ENCODE data around the gene PTPN13. TPM values are rescaled to one million over a fixed set of nuclear protein-coding genes. Genes with fewer than 3 reads are reported as not detected.

Gene PTPN13, protein sequence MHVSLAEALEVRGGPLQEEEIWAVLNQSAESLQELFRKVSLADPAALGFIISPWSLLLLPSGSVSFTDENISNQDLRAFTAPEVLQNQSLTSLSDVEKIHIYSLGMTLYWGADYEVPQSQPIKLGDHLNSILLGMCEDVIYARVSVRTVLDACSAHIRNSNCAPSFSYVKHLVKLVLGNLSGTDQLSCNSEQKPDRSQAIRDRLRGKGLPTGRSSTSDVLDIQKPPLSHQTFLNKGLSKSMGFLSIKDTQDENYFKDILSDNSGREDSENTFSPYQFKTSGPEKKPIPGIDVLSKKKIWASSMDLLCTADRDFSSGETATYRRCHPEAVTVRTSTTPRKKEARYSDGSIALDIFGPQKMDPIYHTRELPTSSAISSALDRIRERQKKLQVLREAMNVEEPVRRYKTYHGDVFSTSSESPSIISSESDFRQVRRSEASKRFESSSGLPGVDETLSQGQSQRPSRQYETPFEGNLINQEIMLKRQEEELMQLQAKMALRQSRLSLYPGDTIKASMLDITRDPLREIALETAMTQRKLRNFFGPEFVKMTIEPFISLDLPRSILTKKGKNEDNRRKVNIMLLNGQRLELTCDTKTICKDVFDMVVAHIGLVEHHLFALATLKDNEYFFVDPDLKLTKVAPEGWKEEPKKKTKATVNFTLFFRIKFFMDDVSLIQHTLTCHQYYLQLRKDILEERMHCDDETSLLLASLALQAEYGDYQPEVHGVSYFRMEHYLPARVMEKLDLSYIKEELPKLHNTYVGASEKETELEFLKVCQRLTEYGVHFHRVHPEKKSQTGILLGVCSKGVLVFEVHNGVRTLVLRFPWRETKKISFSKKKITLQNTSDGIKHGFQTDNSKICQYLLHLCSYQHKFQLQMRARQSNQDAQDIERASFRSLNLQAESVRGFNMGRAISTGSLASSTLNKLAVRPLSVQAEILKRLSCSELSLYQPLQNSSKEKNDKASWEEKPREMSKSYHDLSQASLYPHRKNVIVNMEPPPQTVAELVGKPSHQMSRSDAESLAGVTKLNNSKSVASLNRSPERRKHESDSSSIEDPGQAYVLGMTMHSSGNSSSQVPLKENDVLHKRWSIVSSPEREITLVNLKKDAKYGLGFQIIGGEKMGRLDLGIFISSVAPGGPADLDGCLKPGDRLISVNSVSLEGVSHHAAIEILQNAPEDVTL (N-terminal part only)
- not detected for polyA plus RNA-seq

GRCh38 chr4:86593688-86594558 lies at the start of gene PTPN13:
TSS of gene PTPN13 (plus strand) at chr4:86594315. CDS start at chr4:86635257, 40,942 bp downstream.
- Mint-ChIP-seq H3K4me3 (peak within 1 kb of the TSS; percentile 25 to 94 (median 72)), H3K4me1 (peaks cover 7 to 14% (median 9%) of the 10 kb centered on the region in 3 donors), H3K9me3 (peaks cover 0 to 2% (median 0%) of the 10 kb centered on the region in 3 donors), H3K27ac (peak within 1 kb of the TSS in 1 of 3 donors; percentile 59), H3K36me3 (no peaks in the 10 kb centered on the region), H3K27me3 (peaks cover 31% of the 10 kb centered on the region)

- no peaks in the 10 kb centered on the region for H3K4me1 Mint-ChIP-seq
- H3K36me3 Mint-ChIP-seq, result no peaks in the 10 kb centered on the region
- no peak overlapping the region for H3K27ac Mint-ChIP-seq
- H3K27me3 Mint-ChIP-seq, result peaks cover 5% of the 10 kb centered on the region
- H3K9me3 Mint-ChIP-seq, result no peaks in the 10 kb centered on the region
- H3K4me3 Mint-ChIP-seq, result no peak overlapping the region
These were observed 47.0 kb upstream of the PTPN13 start for GRCh38 chr4:86547140-86547539.

DNA sequence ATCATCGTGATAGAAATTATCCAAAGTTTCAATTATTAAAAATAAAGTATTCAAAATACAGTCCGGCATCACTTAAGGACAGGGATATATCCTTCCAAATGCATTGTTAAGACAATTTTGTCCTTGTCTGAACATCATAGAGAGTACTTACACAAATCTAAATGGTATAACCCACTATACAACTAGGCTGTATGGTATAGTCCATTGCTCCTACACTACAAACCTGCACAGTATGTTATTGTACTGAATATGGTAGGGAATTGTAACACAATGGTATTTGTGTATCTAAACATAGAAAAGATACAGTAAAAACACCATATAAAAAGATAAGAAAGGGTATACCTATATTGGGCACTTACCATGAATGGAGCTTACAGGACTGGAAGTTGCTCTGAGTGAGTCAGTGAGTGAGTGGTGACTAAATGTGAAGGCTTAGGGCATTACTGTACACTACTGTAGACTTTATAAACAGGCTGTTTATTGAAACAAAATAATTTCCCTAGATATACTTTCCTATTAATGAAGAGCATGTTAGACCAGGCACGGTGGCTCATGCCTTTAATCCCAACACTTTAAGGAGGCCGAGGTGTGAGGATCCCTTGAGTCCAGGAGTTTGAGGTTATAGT lies 44.8 kb upstream of the PTPN13 start:
- H3K4me3 Mint-ChIP-seq, result no peak overlapping the region
- H3K27ac Mint-ChIP-seq, result no peak overlapping the region
- H3K36me3 Mint-ChIP-seq, result no peaks in the 10 kb centered on the region

DNA sequence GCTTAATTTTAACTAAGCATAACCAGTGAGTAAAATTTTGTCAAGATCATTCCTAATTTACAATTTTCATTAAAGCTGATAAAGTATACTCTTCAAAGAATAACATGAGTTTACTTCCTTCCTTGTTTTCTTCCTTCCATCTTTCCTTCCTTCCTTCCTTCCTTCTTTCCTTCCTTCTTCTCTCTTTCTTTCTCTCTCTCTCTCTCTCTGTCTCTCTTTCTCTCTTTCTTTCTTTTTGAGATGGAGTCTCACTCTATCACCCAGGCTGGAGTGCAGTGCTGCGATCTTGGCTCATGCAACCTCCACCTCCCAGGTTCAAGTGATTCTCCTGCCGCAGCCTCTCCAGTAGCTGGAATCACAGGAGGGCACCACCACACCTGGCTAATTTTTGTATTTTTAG lies 42.7 kb upstream of the PTPN13 start:
- H3K9me3 Mint-ChIP-seq, result no peaks in the 10 kb centered on the region
- H3K36me3 Mint-ChIP-seq, result no peaks in the 10 kb centered on the region
- no peak overlapping the region for H3K4me3 Mint-ChIP-seq
- peaks cover 3% of the 10 kb centered on the region for H3K27me3 Mint-ChIP-seq
- no peaks in the 10 kb centered on the region for H3K4me1 Mint-ChIP-seq
- H3K27ac Mint-ChIP-seq, result no peak overlapping the region

More for the DNA sequence above, 44.8 kb upstream of the PTPN13 start:
- H3K27me3 Mint-ChIP-seq, result peaks cover 3% of the 10 kb centered on the region
- H3K4me1 Mint-ChIP-seq, result no peaks in the 10 kb centered on the region
- H3K9me3 Mint-ChIP-seq, result no peaks in the 10 kb centered on the region

DNA sequence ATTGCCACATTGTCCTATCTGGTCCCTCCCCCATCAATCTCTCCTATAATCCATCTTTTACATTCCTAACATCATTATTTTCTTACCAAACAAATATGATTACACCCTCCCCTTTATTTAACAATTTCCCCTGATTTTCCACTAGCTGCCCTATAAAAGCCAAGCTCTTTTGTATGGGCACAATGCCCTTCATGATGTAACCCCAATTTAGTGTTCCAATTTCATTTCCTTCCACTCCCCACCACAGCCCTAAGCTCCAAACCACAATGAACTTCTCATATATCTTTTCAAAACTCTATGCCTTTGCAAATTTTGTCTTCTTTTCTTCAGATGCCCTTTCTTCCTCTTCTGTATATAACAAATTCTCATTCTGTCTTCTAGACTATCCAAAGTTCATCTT lies 39.5 kb upstream of the PTPN13 start:
- peaks cover 0 to 4% (median 0%) of the 10 kb centered on the region in 3 donors for H3K4me1 Mint-ChIP-seq
- peak overlapping the region in 1 of 4 donors; percentile 1 for H3K4me3 Mint-ChIP-seq
- no peaks in the 10 kb centered on the region for H3K9me3 Mint-ChIP-seq
- no peak overlapping the region for H3K27ac Mint-ChIP-seq
- no peaks in the 10 kb centered on the region for H3K36me3 Mint-ChIP-seq
- peaks cover 1% of the 10 kb centered on the region for H3K27me3 Mint-ChIP-seq

- Mint-ChIP-seq H3K4me3 (no peak overlapping the region), H3K27me3 (peaks cover 1% of the 10 kb centered on the region), H3K9me3 (no peaks in the 10 kb centered on the region), H3K27ac (no peak overlapping the region), H3K36me3 (no peaks in the 10 kb centered on the region), H3K4me1 (peaks cover 0 to 4% (median 0%) of the 10 kb centered on the region in 3 donors)
These were observed 37.2 kb upstream of the PTPN13 start for GRCh38 chr4:86556791-86557415.

DNA sequence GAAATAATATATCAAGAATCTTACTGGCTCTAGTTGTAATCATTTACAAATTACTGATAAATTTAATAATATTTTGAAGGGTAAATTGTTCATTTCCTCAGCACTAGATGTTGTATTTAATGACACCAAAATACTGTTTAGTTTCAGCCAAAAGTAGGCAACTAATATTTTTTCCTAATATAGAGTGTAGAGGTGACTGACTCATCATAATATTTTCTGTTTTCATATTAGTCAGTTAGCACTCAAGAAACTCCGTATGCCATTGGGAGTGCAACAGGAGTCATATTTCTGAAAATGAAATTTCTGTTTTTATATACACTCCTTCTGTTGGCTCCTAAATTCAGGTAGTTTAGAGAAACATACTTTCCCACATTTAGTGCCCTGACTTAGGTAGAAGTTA lies 36.6 kb upstream of the PTPN13 start:
- Mint-ChIP-seq H3K27ac (no peak overlapping the region), H3K27me3 (peaks cover 1% of the 10 kb centered on the region), H3K36me3 (no peaks in the 10 kb centered on the region), H3K9me3 (no peaks in the 10 kb centered on the region), H3K4me1 (peaks cover 0 to 4% (median 0%) of the 10 kb centered on the region in 3 donors), H3K4me3 (no peak overlapping the region)

DNA sequence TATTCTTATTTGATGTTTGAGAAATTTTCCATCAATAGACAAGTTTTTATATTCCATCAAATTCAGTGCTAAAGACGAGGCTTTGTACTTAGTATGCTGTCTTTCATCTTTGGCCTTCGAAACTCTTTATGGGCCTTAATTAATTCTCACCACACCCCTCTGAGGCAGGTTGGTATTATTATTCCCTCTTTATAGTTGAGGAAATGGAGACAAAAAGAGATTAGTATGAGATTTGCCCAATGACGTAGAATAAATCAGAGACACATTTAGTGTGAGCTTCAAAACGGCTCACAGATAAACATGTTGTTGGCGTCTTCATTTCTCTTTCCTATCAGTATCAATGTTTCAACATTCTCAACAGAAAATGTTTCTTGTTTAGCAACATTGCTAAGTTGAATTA lies 35.9 kb upstream of the PTPN13 start:
- Mint-ChIP-seq H3K4me1 (peaks cover 0 to 4% (median 0%) of the 10 kb centered on the region in 3 donors), H3K27me3 (peaks cover 1% of the 10 kb centered on the region), H3K4me3 (no peak overlapping the region), H3K9me3 (no peaks in the 10 kb centered on the region), H3K27ac (no peak overlapping the region), H3K36me3 (no peaks in the 10 kb centered on the region)

- Mint-ChIP-seq H3K27me3 (peaks cover 1% of the 10 kb centered on the region), H3K27ac (no peak overlapping the region), H3K4me3 (no peak overlapping the region), H3K9me3 (no peaks in the 10 kb centered on the region), H3K4me1 (peaks cover 0 to 4% (median 0%) of the 10 kb centered on the region in 3 donors), H3K36me3 (no peaks in the 10 kb centered on the region)
These were observed 35.3 kb upstream of the PTPN13 start for GRCh38 chr4:86558797-86559196.

DNA sequence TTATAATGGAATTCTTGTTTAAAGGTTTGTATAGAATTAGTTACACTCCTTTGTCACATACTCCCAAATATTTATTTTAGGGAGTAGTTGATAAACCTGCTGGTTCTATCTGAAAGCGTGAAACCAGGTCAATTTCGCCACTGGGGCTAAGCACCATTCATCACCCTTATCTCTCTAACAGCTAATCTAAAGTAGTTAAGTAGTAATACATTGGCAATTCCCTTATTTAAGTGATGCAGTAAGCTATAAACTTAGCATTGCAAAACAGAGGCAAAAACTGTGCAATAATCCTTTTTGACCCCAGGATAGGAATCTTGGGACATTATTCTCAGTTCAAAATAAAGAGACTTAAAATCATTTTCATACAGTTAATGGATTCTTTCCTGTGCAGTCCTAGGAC lies 33.7 kb upstream of the PTPN13 start:
- peaks cover 4% of the 10 kb centered on the region for H3K27me3 Mint-ChIP-seq
- peaks cover 0 to 1% (median 0%) of the 10 kb centered on the region in 3 donors for H3K9me3 Mint-ChIP-seq
- peaks cover 0 to 4% (median 0%) of the 10 kb centered on the region in 3 donors for H3K4me1 Mint-ChIP-seq
- no peaks in the 10 kb centered on the region for H3K36me3 Mint-ChIP-seq
- H3K27ac Mint-ChIP-seq, result no peak overlapping the region
- no peak overlapping the region for H3K4me3 Mint-ChIP-seq

GRCh38 chr4:86561256-86561655 lies 32.9 kb upstream of the PTPN13 start:
- Mint-ChIP-seq H3K4me3 (no peak overlapping the region), H3K27me3 (peaks cover 4% of the 10 kb centered on the region), H3K27ac (no peak overlapping the region), H3K4me1 (peaks cover 0 to 4% (median 0%) of the 10 kb centered on the region in 3 donors), H3K36me3 (no peaks in the 10 kb centered on the region), H3K9me3 (peaks cover 0 to 1% (median 0%) of the 10 kb centered on the region in 3 donors)

- Mint-ChIP-seq H3K9me3 (peaks cover 0 to 1% (median 0%) of the 10 kb centered on the region in 3 donors), H3K27me3 (peaks cover 4% of the 10 kb centered on the region), H3K4me3 (no peak overlapping the region), H3K27ac (no peak overlapping the region), H3K4me1 (no peaks in the 10 kb centered on the region), H3K36me3 (no peaks in the 10 kb centered on the region)
These were observed 30.7 kb upstream of the PTPN13 start for GRCh38 chr4:86563416-86563815.

- Mint-ChIP-seq H3K27ac (no peak overlapping the region), H3K9me3 (peaks cover 0 to 1% (median 0%) of the 10 kb centered on the region in 3 donors), H3K4me1 (no peaks in the 10 kb centered on the region), H3K27me3 (peaks cover 4% of the 10 kb centered on the region), H3K4me3 (no peak overlapping the region), H3K36me3 (no peaks in the 10 kb centered on the region)
These were observed 29.3 kb upstream of the PTPN13 start for GRCh38 chr4:86564795-86565194.
